PC-9 (cell line): ENCODE results near the gene OBSCN.

Source experiments
- EZH2 ChIP-seq: fragments of 200-600 bp; sonication (generic); IDR thresholded peaks from 2 replicates; pipeline ENCODE4 v1.8.0; 2017; ENCODE audit warnings: antibody characterized with exemption, low read depth
- TF ChIP-seq, protein P1 (sequence below): fragments of 200-600 bp; sonication (generic); conservative IDR thresholded peaks from 2 replicates; pipeline ENCODE4 v1.6.1; 2017; ENCODE audit warnings: mixed run types, antibody characterized with exemption, mild to moderate bottlenecking, moderate library complexity

DNA sequence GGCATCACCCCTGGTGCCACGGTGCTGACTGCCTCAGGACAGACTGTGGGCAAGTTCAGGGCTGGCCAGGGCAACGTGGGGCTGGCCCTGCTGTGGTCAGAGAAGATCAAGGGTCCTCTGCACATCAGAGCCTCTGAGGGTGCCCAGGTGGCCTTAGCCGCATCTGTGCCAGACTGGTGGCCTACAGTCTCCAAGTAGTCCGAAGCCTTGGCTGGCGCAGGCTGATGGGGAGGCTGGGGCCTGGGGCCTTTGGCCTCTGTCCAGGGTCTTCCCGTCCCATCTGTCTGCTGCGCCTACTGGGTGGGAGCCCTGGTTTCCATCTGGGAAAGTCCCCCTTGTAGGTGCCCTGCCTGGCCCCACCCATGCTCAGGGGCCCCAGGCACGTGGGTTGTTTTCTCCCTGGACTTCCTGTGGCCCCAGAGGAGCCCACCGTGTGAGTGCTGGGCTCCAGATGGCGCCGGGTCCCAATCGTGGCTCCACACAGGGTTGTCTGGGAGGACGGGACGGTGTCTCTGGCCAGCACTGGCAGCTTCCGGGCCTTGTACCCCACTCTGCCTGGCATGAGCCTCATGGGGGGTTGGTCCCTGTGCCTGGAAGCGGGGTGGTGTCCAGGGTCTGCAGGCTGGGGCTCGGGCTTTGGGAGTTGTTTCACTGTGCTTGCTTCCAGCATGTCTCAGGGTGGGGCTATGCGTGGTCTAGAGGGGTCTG, 32.4 kb upstream of the OBSCN start:
- TF ChIP-seq, protein P1, sequence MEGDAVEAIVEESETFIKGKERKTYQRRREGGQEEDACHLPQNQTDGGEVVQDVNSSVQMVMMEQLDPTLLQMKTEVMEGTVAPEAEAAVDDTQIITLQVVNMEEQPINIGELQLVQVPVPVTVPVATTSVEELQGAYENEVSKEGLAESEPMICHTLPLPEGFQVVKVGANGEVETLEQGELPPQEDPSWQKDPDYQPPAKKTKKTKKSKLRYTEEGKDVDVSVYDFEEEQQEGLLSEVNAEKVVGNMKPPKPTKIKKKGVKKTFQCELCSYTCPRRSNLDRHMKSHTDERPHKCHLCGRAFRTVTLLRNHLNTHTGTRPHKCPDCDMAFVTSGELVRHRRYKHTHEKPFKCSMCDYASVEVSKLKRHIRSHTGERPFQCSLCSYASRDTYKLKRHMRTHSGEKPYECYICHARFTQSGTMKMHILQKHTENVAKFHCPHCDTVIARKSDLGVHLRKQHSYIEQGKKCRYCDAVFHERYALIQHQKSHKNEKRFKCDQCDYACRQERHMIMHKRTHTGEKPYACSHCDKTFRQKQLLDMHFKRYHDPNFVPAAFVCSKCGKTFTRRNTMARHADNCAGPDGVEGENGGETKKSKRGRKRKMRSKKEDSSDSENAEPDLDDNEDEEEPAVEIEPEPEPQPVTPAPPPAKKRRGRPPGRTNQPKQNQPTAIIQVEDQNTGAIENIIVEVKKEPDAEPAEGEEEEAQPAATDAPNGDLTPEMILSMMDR, result no peak
- no peak for TF ChIP-seq EZH2
